OCI-LY3 (cell line): ENCODE data around the gene REM1.

ENCODE experiments used
- CTCF ChIP-seq: fragments of 200-600, 300-600 bp; sonication (generic); IDR thresholded peaks from 2 replicates; pipeline ENCODE4 v1.5.1; 2014; ENCODE audit warnings: antibody characterized with exemption, low read length, low read depth
- EZH2phosphoT487 ChIP-seq: fragments of 200-600 bp; shearing (Covaris generic); IDR thresholded peaks from 2 replicates; pipeline ENCODE4 v1.6.1; 2018; ENCODE audit warnings: antibody characterized with exemption, mixed run types, low read depth

DNA sequence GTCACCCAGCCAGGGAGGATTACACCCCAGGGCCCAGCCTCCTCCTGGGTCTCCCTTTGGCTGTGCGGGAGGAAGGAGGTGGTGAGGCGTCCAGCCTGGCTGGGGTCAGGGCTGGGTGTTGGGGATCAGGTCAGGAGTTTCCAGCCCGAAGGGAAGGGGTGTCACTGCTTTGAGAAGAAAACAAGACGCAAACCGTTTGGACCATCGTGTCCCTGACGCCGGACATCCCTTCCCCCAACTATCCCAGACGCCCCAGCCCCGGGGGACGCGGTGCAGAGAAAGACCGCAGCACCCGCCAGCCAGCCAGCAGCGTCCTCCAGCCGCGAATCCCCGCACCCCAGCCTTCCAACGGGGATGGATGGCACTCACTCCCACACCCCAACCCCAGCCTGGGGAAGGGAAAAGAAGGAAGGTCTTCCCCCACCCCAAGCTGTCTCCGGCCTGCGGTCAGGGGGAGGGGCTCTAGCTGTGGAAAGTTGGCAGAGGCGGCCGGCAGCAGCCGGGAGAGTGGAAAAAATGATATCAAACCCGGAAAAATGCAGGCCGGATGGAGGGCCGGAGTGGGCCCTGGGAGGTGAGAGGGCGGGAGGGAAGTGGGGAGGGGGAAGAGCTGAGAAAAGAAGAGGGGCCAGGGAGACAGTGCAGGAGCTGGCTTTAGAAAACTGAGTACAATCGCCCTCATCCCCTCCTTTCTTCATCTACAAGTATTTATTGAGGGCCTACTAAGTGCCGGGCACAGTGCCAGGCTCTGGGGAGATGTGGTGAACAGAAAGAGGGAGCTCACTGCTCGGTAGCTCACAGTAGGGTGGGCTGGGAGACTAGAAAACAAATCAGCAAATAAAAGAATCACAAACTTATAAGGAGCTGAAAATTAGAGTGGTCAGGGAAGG lies 10.6 kb downstream of the REM1 start:
- TF ChIP-seq CTCF (no peak), EZH2phosphoT487 (no peak)
